IMR-90 (cell line): ENCODE data around the gene ZYX. TPM values are rescaled to one million over a fixed set of nuclear protein-coding genes. Genes with fewer than 3 reads are reported as not detected.

Source experiments
- ATAC-seq: fragments of 200-7000 bp; cut with Tn5 transposase; 2 replicates; pipeline ENCODE4 v1.9.1; 2020; ENCODE audit warnings: low read depth, mild to moderate bottlenecking, moderate library complexity
- BruUV-seq: library from RNA; stranded (reverse); fragments of 400-500 nt; replicated peaks from 2 replicates; lab custom pipeline; 2021; lab: Mats Ljungman, UMichigan
- CTCF ChIA-PET: fragments of 300-600 bp; formaldehyde crosslinking; extraction: SDS; loops from one replicate; lab custom pipeline; 2021; ENCODE audit warnings: antibody characterized with exemption; lab: Yijun Ruan, JAX
- POLR2A ChIA-PET: fragments of 300-600 bp; sonication (Branson Sonifier 250); formaldehyde crosslinking; loops from one replicate; lab custom pipeline; 2022; ENCODE audit warnings: antibody characterized with exemption; ENCODE audit not compliant: unreplicated experiment; lab: Charles Lee
- DNase-seq: peaks from one replicate; pipeline ENCODE4 v3.0.0; 2013
- H2AFZ ChIP-seq: replicated peaks from 2 replicates; pipeline ENCODE3; 2013; ENCODE audit warnings: low read length, mild to moderate bottlenecking; ENCODE audit not compliant: poor library complexity
- H2AK5ac ChIP-seq: 2 replicates; pipeline ENCODE4 v1.6.1; 2013; ENCODE audit warnings: low read depth, low read length, inconsistent platforms
- H2AK9ac ChIP-seq: replicated peaks from 2 replicates; pipeline ENCODE3; 2013; ENCODE audit warnings: mild to moderate bottlenecking, low read depth, low read length, moderate library complexity; ENCODE audit not compliant: poor library complexity
- H2BK120ac ChIP-seq: 2 replicates; pipeline ENCODE4 v1.6.1; 2013; ENCODE audit warnings: low read depth, low read length, inconsistent platforms
- H2BK15ac ChIP-seq: 3 replicates; pipeline ENCODE4 v1.6.1; 2013; ENCODE audit warnings: low read depth, low read length, inconsistent platforms
- H2BK20ac ChIP-seq: 2 replicates; pipeline ENCODE4 v1.6.1; 2013; ENCODE audit warnings: low read depth, mild to moderate bottlenecking, inconsistent platforms, low read length, moderate library complexity
- H2BK5ac ChIP-seq: 2 replicates; pipeline ENCODE4 v1.6.1; 2013; ENCODE audit warnings: mild to moderate bottlenecking, low read depth, low read length, inconsistent platforms; ENCODE audit not compliant: poor library complexity, severe bottlenecking
- H3K14ac ChIP-seq: replicated peaks from 2 replicates; pipeline ENCODE4 v1.6.1; 2013; ENCODE audit warnings: low read depth, low read length, inconsistent platforms
- H3K18ac ChIP-seq: 2 replicates; pipeline ENCODE4 v1.6.1; 2013; ENCODE audit warnings: low read depth, low read length, control low read depth
- H3K23ac ChIP-seq: 2 replicates; pipeline ENCODE4 v1.6.1; 2013; ENCODE audit warnings: low read depth, low read length, inconsistent platforms
- H3K27ac ChIP-seq: 2 replicates; pipeline ENCODE4 v1.5.1; 2013; ENCODE audit warnings: mild to moderate bottlenecking, control low read depth, low read length; ENCODE audit not compliant: insufficient read depth
- H3K27me3 ChIP-seq: 2 replicates; pipeline ENCODE4 v1.6.1; 2013; ENCODE audit warnings: low read length; ENCODE audit not compliant: control insufficient read depth, insufficient read depth
- H3K36me3 ChIP-seq: 2 replicates; pipeline ENCODE4 v1.6.1; 2013; ENCODE audit warnings: low read length, mixed read lengths; ENCODE audit not compliant: control insufficient read depth, insufficient read depth
- H3K4ac ChIP-seq: 2 replicates; pipeline ENCODE4 v1.6.1; 2013; ENCODE audit warnings: low read depth, low read length, inconsistent platforms
- H3K4me1 ChIP-seq: 2 replicates; pipeline ENCODE4 v1.6.1; 2013; ENCODE audit warnings: low read length, mixed read lengths; ENCODE audit not compliant: control insufficient read depth, insufficient read depth
- H3K4me2 ChIP-seq: 2 replicates; pipeline ENCODE4 v1.6.1; 2013; ENCODE audit warnings: low read depth, mild to moderate bottlenecking, control low read depth, low read length, moderate library complexity
- H3K4me3 ChIP-seq: 2 replicates; pipeline ENCODE4 v1.5.1; 2013; ENCODE audit warnings: low read depth, mild to moderate bottlenecking, control low read depth, low read length, moderate library complexity; ENCODE audit not compliant: insufficient read depth
- H3K56ac ChIP-seq: 2 replicates; pipeline ENCODE4 v1.6.1; 2013; ENCODE audit warnings: low read length, inconsistent platforms; ENCODE audit not compliant: insufficient read depth; ENCODE audit errors: extremely low read depth
- H3K79me1 ChIP-seq, 2 experiments: 2 replicates each; pipeline ENCODE4 v1.6.1; 2013; ENCODE audit warnings: low read length in 2 of 2, inconsistent platforms in 1 of 2, low read depth in 1 of 2
- H3K9ac ChIP-seq: 2 replicates; pipeline ENCODE4 v1.6.1; 2013; ENCODE audit warnings: low read depth, low read length, control low read depth
- H3K9me1 ChIP-seq: 2 replicates; pipeline ENCODE4 v1.6.1; 2013; ENCODE audit warnings: low read length, inconsistent platforms; ENCODE audit not compliant: insufficient read depth
- H3K9me3 ChIP-seq: 2 replicates; pipeline ENCODE4 v1.6.1; 2013; ENCODE audit warnings: low read length; ENCODE audit not compliant: control insufficient read depth, insufficient read depth
- H4K20me1 ChIP-seq: 2 replicates; pipeline ENCODE4 v1.6.1; 2013; ENCODE audit warnings: low read length, inconsistent platforms; ENCODE audit not compliant: insufficient read depth
- H4K5ac ChIP-seq: 2 replicates; pipeline ENCODE4 v1.6.1; 2013; ENCODE audit warnings: mild to moderate bottlenecking, low read depth, low read length, control low read depth
- H4K8ac ChIP-seq, 2 experiments: 2 replicates each; pipeline ENCODE4 v1.6.1; 2013; ENCODE audit warnings: low read depth in 2 of 2, low read length in 2 of 2, control low read depth in 1 of 2, inconsistent platforms in 1 of 2
- H4K91ac ChIP-seq: 2 replicates; pipeline ENCODE4 v1.6.1; 2013; ENCODE audit warnings: low read depth, low read length, inconsistent platforms; ENCODE audit not compliant: insufficient read depth
- CEBPB ChIP-seq: IDR thresholded peaks from 2 replicates; pipeline ENCODE4 v1.6.1; 2012; ENCODE audit warnings: low read depth, low read length, improper control_type of control experiment
- MAZ ChIP-seq: IDR thresholded peaks from 2 replicates; pipeline ENCODE4 v1.6.1; 2012; ENCODE audit warnings: low read depth, mild to moderate bottlenecking, low read length, improper control_type of control experiment, moderate library complexity, borderline replicate concordance
- WGBS, 2 experiments: methylation state at CpG; one replicate each; pipeline versions ENCODE4 v1.1.5 to v1.1.7; 2013; ENCODE audit warnings: missing lambda C conversion rate in 2 of 2; ENCODE audit not compliant: insufficient read length in 1 of 2; ENCODE audit errors: extremely low coverage in 2 of 2; 5-methylcytosine and 5-hydroxymethylcytosine counted together
- dilution Hi-C: fragments of 300-500 bp; cut with HindIII; formaldehyde crosslinking; loops from one replicate; pipeline ENCODE4 v1.14.3; 2018; ENCODE audit warnings: low sequenced_read_pairs; ENCODE audit not compliant: unreplicated experiment
- in situ Hi-C: fragments of 300-500 bp; cut with MboI; formaldehyde crosslinking; loops from 3 replicates; pipeline ENCODE4 v1.14.3; 2019; ENCODE audit warnings: low sequenced_read_pairs, inconsistent platforms, mixed read lengths
- intact Hi-C: fragments of 100-400 bp; cut with micrococcal nuclease; formaldehyde crosslinking; loops from 2 replicates; pipeline ENCODE4 v1.10.0; 2022
- polyA plus RNA-seq, 3 experiments: library from polyadenylated mRNA; depleted of rRNA; stranded (reverse); fragments of >200 nt; gene quantifications; 2 replicates each; pipeline ENCODE4 v1.2.3, GENCODE V29; 2012; ENCODE audit warnings: low replicate concordance in 1 of 3
- total RNA-seq: library from RNA; depleted of rRNA; stranded (reverse); fragments of >200 nt; gene quantifications from 2 replicates; pipeline ENCODE4 v1.2.3, GENCODE V29; 2012

The ZYX gene
- total and polyA plus RNA-seq, 2 of the 4 experiments (the other 2 are of a cell fraction): 22.6 to 334 TPM

DNA sequence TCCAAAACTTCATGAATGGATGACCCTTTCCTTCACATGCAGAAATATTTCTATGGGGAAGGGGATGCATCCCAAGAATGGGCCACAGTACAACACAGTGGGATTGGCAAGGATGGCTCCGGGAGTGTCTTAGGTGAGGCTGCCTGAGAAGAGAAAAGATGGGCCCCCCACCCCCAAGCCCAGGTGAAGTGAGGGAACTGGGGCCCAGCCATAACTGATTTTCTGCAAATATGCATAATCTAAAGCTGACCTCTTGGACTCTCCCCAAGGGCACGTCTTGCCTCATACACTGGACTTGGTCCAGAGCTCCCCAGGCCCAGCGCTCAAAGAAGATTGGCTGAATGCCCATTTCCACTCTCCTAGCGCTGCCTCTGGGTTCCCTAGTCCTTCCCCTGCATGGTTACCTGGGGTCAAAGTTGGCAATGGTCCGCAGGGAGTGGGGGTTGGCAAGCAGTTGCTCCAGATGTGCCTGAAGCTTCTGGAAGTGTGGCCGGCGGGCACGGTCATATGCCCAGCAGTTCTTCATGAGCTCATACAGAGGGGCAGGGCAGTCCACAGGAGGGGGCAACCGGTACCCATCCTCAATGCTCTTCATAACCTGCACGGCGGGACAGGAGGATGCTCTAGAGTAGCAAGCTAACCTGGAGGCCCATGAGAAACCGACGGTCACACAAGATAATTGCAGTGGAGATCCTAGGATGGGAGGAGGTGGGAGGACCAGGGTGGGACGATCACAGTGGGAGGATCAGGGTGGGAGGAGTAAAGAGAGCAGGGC is 12.3 kb downstream of the ZYX start:
- intact Hi-C loops: loop anchor here (5.0 kb wide), 1 partner anchor 99 kb away; no protein-coding TSS in a partner anchor
- no peak overlapping the region for H2BK5ac ChIP-seq
- no peak overlapping the region for H3K56ac ChIP-seq
- H2AFZ ChIP-seq: no peak overlapping the region
- POLR2A ChIA-PET: interaction anchor here (0.9 to 1.7 kb wide), 2 partner anchors 9 to 68 kb away, joined by 3 to 5 read pairs; no protein-coding TSS in a partner anchor
- H4K20me1 ChIP-seq: peaks cover 57% of the 10 kb centered on the region
- no peak overlapping the region for H3K14ac ChIP-seq
- H4K5ac ChIP-seq: no peak overlapping the region
- DNase-seq (peak; percentile 45), ATAC-seq (peak; percentile 5)
- H3K36me3 ChIP-seq: peaks cover 44% of the 10 kb centered on the region
- WGBS, 2 experiments: 65% methylated on average over 7 of the region's 14 CpGs; no CpG with 5 or more reads in 1 of the 2 experiments
- no peak overlapping the region for H2AK5ac ChIP-seq
- H3K23ac ChIP-seq: no peak overlapping the region
- H2BK120ac ChIP-seq: no peak overlapping the region
- no peak overlapping the region for H4K91ac ChIP-seq
- H3K4ac ChIP-seq: no peak overlapping the region
- 0 out of 2 replicates have a peak, but pooled peaks have one; percentile 22 for TF ChIP-seq CEBPB
- no peak for TF ChIP-seq MAZ
- no peak overlapping the region for H3K4me2 ChIP-seq
- CTCF ChIA-PET: interaction anchor here (0.9 kb wide), 1 partner anchor 153 kb away, joined by 5 read pairs; no protein-coding TSS in a partner anchor
- no peak overlapping the region for H3K9ac ChIP-seq
- no peaks in the 10 kb centered on the region for H3K9me3 ChIP-seq
- BruUV-seq: no TSS peak
- dilution Hi-C loops: no loop called here
- peaks cover 40% of the 10 kb centered on the region for H3K4me1 ChIP-seq
- peaks cover 30% of the 10 kb centered on the region for H3K9me1 ChIP-seq
- peaks cover 16 to 41% of the 10 kb centered on the region in 2 experiments; a peak in 3 of 4 replicates for H3K79me1 ChIP-seq
- no peak overlapping the region for H4K8ac ChIP-seq
- H3K18ac ChIP-seq: no peak overlapping the region; the same call in 1 of the 2 replicates
- no peak overlapping the region for H3K27ac ChIP-seq
- no peak overlapping the region for H2BK15ac ChIP-seq
- no peak overlapping the region for H2AK9ac ChIP-seq
- H3K27me3 ChIP-seq: peaks cover 3% of the 10 kb centered on the region; the same call in 1 of the 2 replicates
- H3K4me3 ChIP-seq: no peak overlapping the region
- in situ Hi-C loops: no loop called here
- H2BK20ac ChIP-seq: no peak overlapping the region; the same call in 1 of the 2 replicates
